Activated naive CD4-positive, alpha-beta T cell treated with anti-CD3 and anti-CD28 coated beads, Interleukin-2, amount 10 ng/mL, durations not matched to agents 7 days and 5 days (primary cell): ENCODE data around the gene FUNDC1.
"Not testable (repeated sequence)": the region's sequence is repeated elsewhere in the genome, so short reads cannot be mapped to it uniquely, and the experiment has no call there.

ENCODE experiments used
- CTCF ChIA-PET: fragments of 350-600 bp; sonication (Branson Sonifier 250); formaldehyde crosslinking; loops from one replicate; lab custom pipeline; 2021; ENCODE audit warnings: antibody characterized with exemption; lab: Charles Lee
- DNase-seq: peaks from one replicate; pipeline ENCODE4 v3.0.0-alpha.2; 2020
- H3K27ac Mint-ChIP-seq: one replicate; pipeline ENCODE4 v1.8.0; 2021; ENCODE audit warnings: mild to moderate bottlenecking, moderate library complexity, mixed read lengths
- H3K27me3 Mint-ChIP-seq: one replicate; pipeline ENCODE4 v1.8.0; 2021; ENCODE audit warnings: mild to moderate bottlenecking, mixed read lengths
- H3K36me3 Mint-ChIP-seq: one replicate; pipeline ENCODE4 v1.8.0; 2021; ENCODE audit warnings: mixed read lengths
- H3K4me1 Mint-ChIP-seq: one replicate; pipeline ENCODE4 v1.8.0; 2021; ENCODE audit warnings: mixed read lengths
- H3K4me3 Mint-ChIP-seq: one replicate; pipeline ENCODE4 v1.8.0; 2021; ENCODE audit warnings: mild to moderate bottlenecking, moderate library complexity, mixed read lengths
- H3K9me3 Mint-ChIP-seq: one replicate; pipeline ENCODE4 v1.8.0; 2021; ENCODE audit warnings: mixed read lengths

FUNDC1 gene, protein sequence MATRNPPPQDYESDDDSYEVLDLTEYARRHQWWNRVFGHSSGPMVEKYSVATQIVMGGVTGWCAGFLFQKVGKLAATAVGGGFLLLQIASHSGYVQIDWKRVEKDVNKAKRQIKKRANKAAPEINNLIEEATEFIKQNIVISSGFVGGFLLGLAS

DNA sequence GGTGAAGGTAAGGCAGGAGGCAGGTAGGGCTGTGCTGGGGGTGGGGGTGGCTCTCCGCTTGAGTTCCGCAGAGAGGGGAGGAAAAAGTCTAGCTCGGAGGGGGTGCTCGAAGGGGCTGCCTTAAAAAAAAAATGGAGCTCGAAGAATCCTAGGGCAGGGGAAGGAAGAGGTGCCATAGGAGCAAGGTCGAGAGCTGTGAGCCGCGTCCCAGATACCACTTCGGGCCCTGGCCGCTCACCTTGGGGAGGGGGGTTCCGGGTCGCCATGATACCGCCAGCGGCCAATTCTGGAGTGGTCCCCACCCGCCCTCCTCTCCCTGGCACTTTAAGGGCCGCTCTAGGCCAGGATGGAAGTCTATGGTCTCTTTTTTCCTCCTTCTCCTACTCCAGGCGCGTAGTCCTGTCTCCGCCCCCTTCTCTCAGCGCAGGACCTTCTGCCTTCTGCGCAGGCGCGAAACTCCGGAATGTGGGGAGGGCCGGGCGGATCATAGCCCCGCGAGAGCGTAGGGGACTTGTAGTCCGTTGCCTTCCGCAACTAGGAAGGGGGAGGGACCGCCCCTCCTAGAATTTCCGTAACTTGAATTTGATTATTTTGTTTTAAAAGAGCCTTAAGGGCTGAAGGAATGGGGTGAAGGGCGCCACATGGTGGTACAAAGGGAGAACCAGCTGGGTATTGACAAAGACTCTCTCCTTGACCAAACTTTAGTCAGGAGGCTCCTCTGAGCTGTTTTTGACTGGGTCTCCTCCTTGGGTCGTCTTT is at the start of gene FUNDC1:
FUNDC1 (minus strand) TSS at position 293 of the 759 bp plus-strand sequence; CDS start at position 266, 27 bp downstream.
- CTCF ChIA-PET, result interaction anchor here (0.5 to 1.0 kb wide), 2 partner anchors 298 to 408 kb away, joined by 3 read pairs; no protein-coding TSS in a partner anchor

DNA sequence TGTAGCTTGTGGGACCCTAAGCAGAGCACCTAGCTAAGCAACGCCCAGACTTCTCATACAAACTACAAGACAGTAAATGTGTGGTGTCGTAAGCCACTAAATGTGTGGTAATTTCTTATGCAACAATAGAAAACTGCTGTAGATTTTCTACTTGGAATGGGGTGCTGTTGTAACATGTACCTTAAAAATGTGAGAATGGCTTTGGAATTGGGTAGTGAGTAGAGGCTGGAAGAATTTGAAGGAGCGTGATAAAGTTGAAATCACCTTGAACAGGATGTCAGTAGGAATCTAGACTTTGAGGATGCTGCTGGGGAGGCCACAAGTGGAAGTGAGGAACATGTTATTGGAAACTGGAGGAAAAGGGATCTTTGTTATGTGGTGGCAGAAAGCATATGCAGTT is 43.2 kb upstream of the FUNDC1 start:
- Mint-ChIP-seq H3K4me3 (no peak overlapping the region), H3K36me3 (no peaks in the 10 kb centered on the region), H3K4me1 (no peaks in the 10 kb centered on the region), H3K9me3 (peaks cover 5% of the 10 kb centered on the region), H3K27me3 (no peaks in the 10 kb centered on the region), H3K27ac (no peak overlapping the region)
- no peak for DNase-seq
- CTCF ChIA-PET, result no interaction called here

More for the DNA sequence above, at the start of gene FUNDC1:
- Mint-ChIP-seq H3K27ac (peak within 1 kb of the TSS; percentile 93), H3K36me3 (peaks cover 12% of the 10 kb centered on the region), H3K4me3 (peak within 1 kb of the TSS; percentile 89), H3K27me3 (no peaks in the 10 kb centered on the region), H3K4me1 (peaks cover 21% of the 10 kb centered on the region), H3K9me3 (no peaks in the 10 kb centered on the region)
- peak; percentile 93 for DNase-seq

DNA sequence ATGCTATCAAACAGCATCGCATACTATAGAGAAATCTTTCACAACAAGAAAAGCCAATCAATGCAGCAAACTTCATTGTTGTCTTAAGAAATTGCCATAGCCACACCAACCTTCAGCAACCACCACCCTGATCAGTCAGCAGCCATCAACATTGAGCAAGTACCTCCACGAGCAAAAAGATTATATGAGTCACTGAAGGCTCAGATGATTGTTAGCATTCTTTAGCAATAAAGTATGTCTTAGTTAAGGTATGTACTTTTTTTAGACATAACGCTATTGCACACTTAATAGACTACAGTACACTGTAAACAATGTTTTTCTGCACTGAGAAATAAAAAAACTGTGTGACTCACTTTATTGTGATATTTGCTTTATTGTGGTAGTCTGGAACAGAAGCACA is 37.8 kb upstream of the FUNDC1 start:
- no peaks in the 10 kb centered on the region for H3K36me3 Mint-ChIP-seq
- CTCF ChIA-PET, result no interaction called here
- peaks cover 5% of the 10 kb centered on the region for H3K9me3 Mint-ChIP-seq
- H3K4me1 Mint-ChIP-seq, result no peaks in the 10 kb centered on the region
- no peak for DNase-seq
- H3K27ac Mint-ChIP-seq, result no peak overlapping the region
- H3K4me3 Mint-ChIP-seq, result no peak overlapping the region
- H3K27me3 Mint-ChIP-seq, result no peaks in the 10 kb centered on the region

DNA sequence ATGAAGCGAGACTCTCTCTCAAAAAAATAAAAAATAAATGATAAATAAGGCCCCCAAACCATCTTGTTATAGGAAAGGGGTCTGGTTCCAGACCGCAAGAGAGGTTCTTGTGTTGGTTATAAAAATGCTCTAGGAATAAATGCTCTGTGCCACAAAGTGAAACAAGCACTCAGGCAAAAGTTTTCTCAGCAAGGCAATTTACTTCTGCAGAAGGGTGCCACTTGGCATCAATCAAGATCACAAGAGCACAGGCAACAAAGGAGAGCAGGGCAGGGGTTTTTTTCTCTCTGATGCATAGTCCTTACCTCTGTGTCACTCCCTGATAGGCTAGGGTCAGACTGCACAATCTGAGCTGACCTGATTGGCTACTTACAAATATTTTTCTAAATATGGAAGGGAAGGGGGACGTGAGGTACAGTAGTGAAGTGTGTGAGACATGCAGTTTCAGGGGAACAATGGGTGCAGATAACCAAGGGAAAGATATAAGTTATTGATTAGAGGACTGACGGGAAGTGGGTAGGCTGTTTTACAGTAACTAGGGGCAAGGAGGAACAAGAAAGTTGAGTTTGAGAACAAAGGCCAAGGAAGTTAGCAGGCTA is 29.8 kb upstream of the FUNDC1 start:
- no peak overlapping the region for H3K27ac Mint-ChIP-seq
- H3K36me3 Mint-ChIP-seq, result no peaks in the 10 kb centered on the region
- peaks cover 8% of the 10 kb centered on the region for H3K9me3 Mint-ChIP-seq
- no peak overlapping the region for H3K4me3 Mint-ChIP-seq
- H3K27me3 Mint-ChIP-seq, result no peaks in the 10 kb centered on the region
- no peak for DNase-seq
- H3K4me1 Mint-ChIP-seq, result no peaks in the 10 kb centered on the region
- CTCF ChIA-PET, result no interaction called here

DNA sequence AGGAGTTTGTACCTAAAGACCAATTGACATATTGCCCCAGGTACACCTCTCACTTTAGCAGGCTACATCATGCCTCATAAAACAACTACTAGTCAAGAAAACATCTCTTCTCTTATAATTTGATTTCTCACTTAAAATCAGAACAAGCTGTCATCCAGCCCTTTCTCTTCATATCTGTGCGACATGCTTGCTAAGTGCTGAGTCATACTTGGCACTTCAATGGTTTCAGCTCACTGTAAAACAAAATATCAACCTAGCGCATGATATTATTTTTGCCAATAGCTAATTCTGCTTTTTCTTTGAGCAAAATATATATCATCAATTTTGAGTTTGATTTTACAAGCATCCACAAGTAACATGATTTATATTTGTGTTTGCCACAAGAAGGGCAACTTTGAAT is 27.9 kb upstream of the FUNDC1 start:
- H3K4me3 Mint-ChIP-seq, result no peak overlapping the region
- H3K4me1 Mint-ChIP-seq, result no peaks in the 10 kb centered on the region
- peaks cover 8% of the 10 kb centered on the region for H3K9me3 Mint-ChIP-seq
- no peak overlapping the region for H3K27ac Mint-ChIP-seq
- CTCF ChIA-PET, result no interaction called here
- no peak for DNase-seq
- H3K36me3 Mint-ChIP-seq, result no peaks in the 10 kb centered on the region
- H3K27me3 Mint-ChIP-seq, result no peaks in the 10 kb centered on the region

DNA sequence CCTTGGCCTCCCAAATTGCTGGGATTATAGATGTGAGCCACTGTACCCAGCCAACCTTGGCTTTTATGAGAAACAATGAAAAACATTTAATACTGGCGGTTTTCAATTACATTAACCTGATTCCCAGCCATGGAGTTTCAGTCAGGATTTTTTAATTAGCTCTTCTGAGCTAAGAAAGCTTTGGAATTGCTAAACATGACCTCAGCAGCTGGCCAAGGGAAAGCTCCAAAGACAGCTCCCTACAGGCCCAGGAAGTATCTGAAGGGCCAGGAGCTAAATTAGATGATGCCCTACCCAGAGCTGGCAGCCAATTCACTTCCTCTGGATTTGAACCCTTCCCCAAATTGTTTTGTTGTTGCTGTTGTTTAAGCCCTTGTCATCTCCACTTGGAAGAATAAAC is 26.5 kb upstream of the FUNDC1 start:
- H3K27me3 Mint-ChIP-seq, result no peaks in the 10 kb centered on the region
- no peak for DNase-seq
- H3K36me3 Mint-ChIP-seq, result no peaks in the 10 kb centered on the region
- peaks cover 6% of the 10 kb centered on the region for H3K9me3 Mint-ChIP-seq
- CTCF ChIA-PET, result no interaction called here
- no peak overlapping the region for H3K4me3 Mint-ChIP-seq
- no peaks in the 10 kb centered on the region for H3K4me1 Mint-ChIP-seq
- H3K27ac Mint-ChIP-seq, result no peak overlapping the region

DNA sequence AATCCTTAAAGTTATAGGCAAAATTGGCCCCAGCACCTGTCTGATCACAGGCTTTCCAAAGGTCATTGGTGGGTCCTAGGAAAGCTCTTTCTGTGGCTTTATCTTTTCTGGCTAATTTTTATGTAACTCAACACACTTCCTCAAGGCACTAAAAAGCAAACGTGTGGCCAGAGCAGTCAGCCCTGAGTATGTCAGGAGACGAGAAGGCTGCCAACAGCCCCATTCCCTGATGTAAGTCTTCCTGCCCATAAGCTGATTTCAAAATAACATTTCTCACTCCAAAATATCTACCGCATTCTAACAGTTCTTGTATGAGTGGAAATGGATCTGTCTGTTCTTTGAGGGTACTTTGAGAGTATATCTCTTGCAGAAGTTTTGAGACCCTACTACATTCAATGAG is 25.5 kb upstream of the FUNDC1 start:
- no peak overlapping the region for H3K27ac Mint-ChIP-seq
- peaks cover 6% of the 10 kb centered on the region for H3K9me3 Mint-ChIP-seq
- no peaks in the 10 kb centered on the region for H3K4me1 Mint-ChIP-seq
- H3K27me3 Mint-ChIP-seq, result no peaks in the 10 kb centered on the region
- no peak for DNase-seq
- no peaks in the 10 kb centered on the region for H3K36me3 Mint-ChIP-seq
- H3K4me3 Mint-ChIP-seq, result no peak overlapping the region
- CTCF ChIA-PET, result no interaction called here

DNA sequence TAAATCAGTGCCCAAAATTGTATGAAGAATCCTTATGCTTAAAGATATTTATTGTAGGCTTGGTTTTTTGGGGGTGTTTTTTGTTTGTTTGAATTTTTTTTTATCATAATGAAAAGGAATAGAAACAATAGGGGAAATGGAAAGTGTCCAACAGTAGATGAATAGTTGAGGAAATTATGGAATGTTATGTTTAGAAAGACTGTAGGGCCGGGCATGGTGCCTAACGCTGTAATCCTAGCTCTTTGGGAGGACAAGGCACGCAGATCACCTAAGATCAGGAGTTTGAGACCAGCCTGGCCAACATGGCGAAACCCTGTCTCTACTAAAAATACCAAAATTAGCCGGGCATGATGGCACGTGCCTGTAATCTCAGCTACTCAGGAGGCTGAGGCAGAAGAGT is 19.2 kb upstream of the FUNDC1 start:
- not testable (repeated sequence) for H3K4me3 Mint-ChIP-seq

DNA sequence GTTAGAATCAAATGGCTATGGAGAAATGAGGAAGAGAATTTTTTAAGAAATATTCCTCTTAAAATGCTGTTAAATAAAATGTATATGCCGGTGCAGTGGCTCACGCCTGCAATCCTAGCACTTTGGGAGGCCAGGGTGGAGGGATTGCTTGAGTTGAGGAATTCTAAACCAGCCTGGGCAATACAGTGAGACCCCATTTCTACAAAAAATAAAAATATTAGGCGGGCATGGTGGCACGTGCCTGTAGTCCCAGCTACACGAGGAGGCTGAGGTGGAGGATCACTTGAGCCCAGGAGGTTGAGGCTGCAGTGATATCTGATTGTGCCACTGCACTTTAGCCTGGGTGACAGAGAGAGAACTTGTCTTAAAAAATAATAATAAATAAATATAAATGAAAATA is 7.9 kb upstream of the FUNDC1 start:
- Mint-ChIP-seq H3K9me3 (no peaks in the 10 kb centered on the region), H3K27me3 (no peaks in the 10 kb centered on the region), H3K27ac (no peak overlapping the region), H3K4me3 (no peak overlapping the region), H3K36me3 (no peaks in the 10 kb centered on the region), H3K4me1 (no peaks in the 10 kb centered on the region)
- CTCF ChIA-PET, result no interaction called here
- DNase-seq, result no peak

More for the DNA sequence above, 19.2 kb upstream of the FUNDC1 start:
- H3K9me3 Mint-ChIP-seq, H3K36me3 Mint-ChIP-seq, CTCF ChIA-PET, H3K27ac Mint-ChIP-seq, DNase-seq, H3K4me1 Mint-ChIP-seq, H3K27me3 Mint-ChIP-seq: not testable (repeated sequence)

DNA sequence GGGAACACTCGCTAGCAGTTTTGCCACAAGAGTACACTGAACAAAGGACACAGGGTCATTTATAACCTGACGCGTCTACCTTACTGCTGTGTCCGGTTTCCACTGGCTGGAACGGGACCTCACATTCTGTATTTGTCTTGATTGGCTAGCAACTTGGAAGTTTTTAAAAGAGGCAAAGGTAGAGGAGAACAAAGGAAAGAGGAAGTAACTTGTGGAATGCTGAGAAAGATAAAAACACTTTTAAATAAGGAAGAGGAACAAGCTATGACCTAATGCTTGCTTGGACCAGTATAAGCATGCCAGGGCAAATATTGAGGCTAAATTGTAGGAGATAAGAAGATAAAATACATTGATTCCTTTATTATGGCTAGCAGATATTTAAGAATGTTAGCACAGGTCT is 2.8 kb upstream of the FUNDC1 start:
- H3K27ac Mint-ChIP-seq, DNase-seq, H3K27me3 Mint-ChIP-seq, CTCF ChIA-PET, H3K36me3 Mint-ChIP-seq, H3K4me3 Mint-ChIP-seq, H3K9me3 Mint-ChIP-seq: not testable (repeated sequence)
- peaks cover 18% of the 10 kb centered on the region for H3K4me1 Mint-ChIP-seq

DNA sequence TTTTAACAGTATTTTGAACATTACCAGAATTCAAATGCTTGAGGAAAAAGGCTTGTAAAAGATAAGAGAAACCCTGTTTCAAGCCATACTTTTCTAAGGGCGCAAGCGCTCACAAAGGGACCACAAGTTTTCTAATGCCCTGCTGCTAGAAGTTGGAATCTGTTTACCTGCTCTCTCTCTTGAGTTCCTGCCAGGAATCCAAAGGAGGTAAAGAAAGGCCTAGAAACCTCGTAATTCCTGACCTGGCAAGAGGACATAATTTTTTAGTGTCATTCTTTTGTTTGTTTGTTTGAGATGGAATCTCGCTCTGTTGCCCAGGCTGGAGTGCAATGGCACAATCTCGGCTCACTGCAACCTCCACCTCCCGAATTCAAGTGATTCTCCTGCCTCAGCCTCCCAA is 1.4 kb upstream of the FUNDC1 start:
- no peaks in the 10 kb centered on the region for H3K27me3 Mint-ChIP-seq
- CTCF ChIA-PET, result no interaction called here
- no peak overlapping the region for H3K4me3 Mint-ChIP-seq
- no peak overlapping the region for H3K27ac Mint-ChIP-seq
- no peak for DNase-seq
- H3K4me1 Mint-ChIP-seq, result peaks cover 21% of the 10 kb centered on the region
- H3K36me3 Mint-ChIP-seq, result peaks cover 5% of the 10 kb centered on the region
- no peaks in the 10 kb centered on the region for H3K9me3 Mint-ChIP-seq

DNA sequence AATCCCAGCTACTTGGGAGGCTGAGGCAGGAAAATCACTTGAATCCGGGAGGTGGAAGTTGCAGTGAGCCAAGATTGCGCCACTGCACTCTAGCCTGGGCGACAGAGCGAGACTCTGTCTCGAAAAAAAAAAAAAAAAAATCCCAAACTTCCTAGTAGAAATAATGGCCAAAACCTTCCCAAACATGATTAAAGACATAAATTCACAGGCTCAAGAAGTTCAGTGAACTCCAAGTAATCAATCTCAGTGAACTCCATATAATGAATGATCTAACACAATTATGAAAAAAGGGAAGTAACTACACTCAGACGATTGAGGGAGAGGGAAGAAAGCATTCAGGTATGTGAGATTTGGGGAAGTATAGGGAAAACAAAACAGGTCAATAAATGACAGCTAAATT is 6.5 kb downstream of the FUNDC1 start:
- Mint-ChIP-seq H3K36me3 (peaks cover 21% of the 10 kb centered on the region), H3K4me3 (no peak overlapping the region), H3K9me3 (no peaks in the 10 kb centered on the region), H3K4me1 (peaks cover 5% of the 10 kb centered on the region), H3K27me3 (no peaks in the 10 kb centered on the region), H3K27ac (no peak overlapping the region)
- CTCF ChIA-PET, result no interaction called here
- no peak for DNase-seq

DNA sequence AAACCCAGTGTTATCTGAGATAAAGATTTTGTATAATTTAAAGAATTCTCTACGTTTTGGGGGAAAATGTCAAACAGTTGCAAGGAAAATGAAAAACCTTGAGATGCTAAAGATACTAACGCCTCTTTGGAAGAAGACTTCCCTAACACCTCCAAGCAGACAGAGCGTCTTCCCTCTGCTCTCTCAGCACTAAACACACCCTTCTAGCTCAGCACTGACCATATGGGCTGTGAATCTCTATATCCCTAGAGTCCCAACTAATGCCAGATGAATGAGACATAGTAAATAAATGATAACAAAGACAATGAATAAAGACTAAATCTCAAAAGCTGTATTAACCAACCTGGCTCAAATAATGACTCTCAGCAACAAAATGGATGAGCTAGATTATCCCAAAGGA is 13.3 kb downstream of the FUNDC1 start:
- Mint-ChIP-seq H3K4me1 (no peaks in the 10 kb centered on the region), H3K27ac (no peak overlapping the region), H3K27me3 (no peaks in the 10 kb centered on the region), H3K9me3 (no peaks in the 10 kb centered on the region), H3K36me3 (peaks cover 3% of the 10 kb centered on the region), H3K4me3 (no peak overlapping the region)
- no peak for DNase-seq
- CTCF ChIA-PET, result interaction anchor here (1.0 kb wide), 1 partner anchor 284 kb away, joined by 3 read pairs; no protein-coding TSS in a partner anchor

DNA sequence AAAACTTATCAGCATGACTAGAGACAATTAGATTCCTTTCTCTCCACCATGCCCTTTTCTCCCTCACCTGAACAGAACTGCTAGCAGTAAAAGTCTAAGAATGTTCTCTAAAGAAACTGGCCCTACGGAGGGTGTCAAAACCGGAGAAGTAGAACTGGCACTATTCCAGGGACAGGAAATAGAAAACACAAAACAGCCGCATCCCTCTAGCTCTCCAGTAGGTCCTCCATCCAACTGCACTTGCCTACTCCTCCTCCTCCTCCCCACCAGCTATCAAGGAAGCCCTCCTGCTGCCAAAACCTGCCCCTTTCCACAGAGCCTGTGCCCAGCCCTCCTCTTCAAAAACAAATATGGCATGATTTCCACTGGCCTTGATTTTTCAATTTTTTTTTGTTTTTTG is 28.4 kb downstream of the FUNDC1 start:
- Mint-ChIP-seq H3K27ac (no peak overlapping the region), H3K36me3 (no peaks in the 10 kb centered on the region), H3K4me3 (no peak overlapping the region), H3K27me3 (no peaks in the 10 kb centered on the region), H3K9me3 (no peaks in the 10 kb centered on the region), H3K4me1 (no peaks in the 10 kb centered on the region)
- CTCF ChIA-PET, result no interaction called here
- DNase-seq, result no peak

DNA sequence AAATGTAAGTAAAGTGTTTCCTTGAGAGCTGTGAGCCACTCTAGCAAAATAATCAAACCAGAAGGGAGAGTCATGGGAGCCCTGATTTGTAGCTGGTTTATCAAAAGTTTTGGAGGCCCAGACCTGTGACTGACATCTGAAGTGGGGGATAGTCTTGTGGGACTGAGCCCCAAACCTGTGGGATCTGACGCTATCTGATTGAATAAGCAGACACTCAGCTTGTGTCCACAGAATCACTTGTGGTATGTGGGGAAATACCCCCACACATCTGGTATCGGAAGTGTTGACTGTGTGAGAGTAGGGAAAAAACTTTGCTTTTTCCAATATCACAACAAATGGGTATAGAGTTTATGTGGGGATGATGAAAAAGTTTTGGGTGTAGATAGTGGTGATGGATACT is 35.4 kb downstream of the FUNDC1 start:
- DNase-seq, result no peak
- no peak overlapping the region for H3K4me3 Mint-ChIP-seq
- CTCF ChIA-PET, result no interaction called here
- H3K9me3 Mint-ChIP-seq, result no peaks in the 10 kb centered on the region
- no peaks in the 10 kb centered on the region for H3K4me1 Mint-ChIP-seq
- H3K36me3 Mint-ChIP-seq, result no peaks in the 10 kb centered on the region
- H3K27ac Mint-ChIP-seq, result no peak overlapping the region
- no peaks in the 10 kb centered on the region for H3K27me3 Mint-ChIP-seq
